Left ventricle myocardium inferior (tissue), 1 donor: ENCODE measurements around the gene SYNDIG1L. TPM values are rescaled to one million over a fixed set of nuclear protein-coding genes. Genes with fewer than 3 reads are reported as not detected.

ENCODE experiments used
- DNase-seq: peaks from one replicate; pipeline ENCODE4 v3.0.0-alpha.2; 2020
- H3K27ac ChIP-seq: fragments of 200-600 bp; replicated peaks from 2 replicates; pipeline ENCODE4 v1.8.0; 2021
- H3K27me3 ChIP-seq: fragments of 200-600 bp; 2 replicates; pipeline ENCODE4 v1.8.0; 2021; ENCODE audit warnings: low read depth
- H3K36me3 ChIP-seq: fragments of 200-600 bp; 2 replicates; pipeline ENCODE4 v1.8.0; 2021
- H3K4me1 ChIP-seq: fragments of 200-600 bp; 2 replicates; pipeline ENCODE4 v1.8.0; 2021
- H3K4me3 ChIP-seq: fragments of 200-600 bp; 2 replicates; pipeline ENCODE4 v1.8.0; 2021; ENCODE audit warnings: mild to moderate bottlenecking, moderate library complexity
- H3K9me3 ChIP-seq: fragments of 200-600 bp; replicated peaks from 2 replicates; pipeline ENCODE4 v1.8.0; 2021
- intact Hi-C: fragments of 100-400 bp; cut with micrococcal nuclease; formaldehyde crosslinking; loops from one replicate; pipeline ENCODE4 v1.11.0; 2022
- total RNA-seq: library from RNA; stranded (reverse); fragmentation: NEBNext Ultra II Directional; extraction: Animal tissue kit (Norgen Biotek cat#: 25700); gene quantifications from one replicate; pipeline ENCODE4 v1.2.1, GENCODE V29; 2021
- TF ChIP-seq, protein P1 (sequence below): fragments of 200-600 bp; IDR thresholded peaks from 2 replicates; pipeline ENCODE4 v1.8.0; 2021; ENCODE audit warnings: antibody characterized with exemption, mild to moderate bottlenecking, borderline replicate concordance
- donor health status: DM: no; HTN: yes; CAD: no; lungs with severe emphysema.

The SYNDIG1L gene
- total RNA-seq, 1 donor from 2014 or later = 0.11 TPM

DNA sequence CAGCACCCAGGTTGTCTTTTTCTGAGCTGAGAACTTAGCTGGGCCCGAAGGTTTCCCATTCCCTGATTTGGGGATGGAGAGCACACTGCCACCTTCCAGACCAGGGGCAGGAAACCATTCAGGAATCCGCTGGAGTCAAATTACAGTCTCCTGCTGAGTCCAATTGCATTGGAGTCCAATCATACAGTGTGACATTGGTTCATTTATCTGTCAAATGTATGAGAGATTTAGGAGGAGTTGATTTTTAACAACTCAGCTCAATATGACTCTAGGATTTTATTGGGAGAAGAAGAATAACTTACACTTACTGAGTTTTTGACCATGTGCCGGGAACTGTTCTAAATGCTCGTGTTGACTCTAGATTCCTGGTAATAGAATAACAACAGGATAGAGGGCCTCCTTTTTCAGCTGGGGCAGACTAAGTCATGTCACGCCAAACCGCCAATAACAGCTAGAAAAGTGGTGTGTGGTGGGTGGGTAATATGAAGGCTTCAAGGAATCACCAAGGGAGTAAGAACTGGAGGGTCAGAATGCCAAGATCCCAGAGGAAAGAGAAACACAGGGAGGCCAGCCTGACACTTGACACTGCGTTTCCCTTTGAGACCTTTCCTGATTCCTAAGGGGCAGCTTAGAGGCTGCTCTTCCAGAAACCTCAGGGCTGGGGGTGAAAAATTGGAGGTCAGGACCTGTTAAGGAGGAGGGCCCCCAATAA lies 11.5 kb downstream of the SYNDIG1L start:
- intact Hi-C loops = no loop called here
- H3K27ac ChIP-seq = no peak overlapping the region
- TF ChIP-seq, protein P1, sequence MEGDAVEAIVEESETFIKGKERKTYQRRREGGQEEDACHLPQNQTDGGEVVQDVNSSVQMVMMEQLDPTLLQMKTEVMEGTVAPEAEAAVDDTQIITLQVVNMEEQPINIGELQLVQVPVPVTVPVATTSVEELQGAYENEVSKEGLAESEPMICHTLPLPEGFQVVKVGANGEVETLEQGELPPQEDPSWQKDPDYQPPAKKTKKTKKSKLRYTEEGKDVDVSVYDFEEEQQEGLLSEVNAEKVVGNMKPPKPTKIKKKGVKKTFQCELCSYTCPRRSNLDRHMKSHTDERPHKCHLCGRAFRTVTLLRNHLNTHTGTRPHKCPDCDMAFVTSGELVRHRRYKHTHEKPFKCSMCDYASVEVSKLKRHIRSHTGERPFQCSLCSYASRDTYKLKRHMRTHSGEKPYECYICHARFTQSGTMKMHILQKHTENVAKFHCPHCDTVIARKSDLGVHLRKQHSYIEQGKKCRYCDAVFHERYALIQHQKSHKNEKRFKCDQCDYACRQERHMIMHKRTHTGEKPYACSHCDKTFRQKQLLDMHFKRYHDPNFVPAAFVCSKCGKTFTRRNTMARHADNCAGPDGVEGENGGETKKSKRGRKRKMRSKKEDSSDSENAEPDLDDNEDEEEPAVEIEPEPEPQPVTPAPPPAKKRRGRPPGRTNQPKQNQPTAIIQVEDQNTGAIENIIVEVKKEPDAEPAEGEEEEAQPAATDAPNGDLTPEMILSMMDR = no peak
- peaks cover 81% of the 10 kb centered on the region for H3K27me3 ChIP-seq
- no peak overlapping the region for H3K4me3 ChIP-seq
- no peaks in the 10 kb centered on the region for H3K36me3 ChIP-seq
- H3K9me3 ChIP-seq = no peaks in the 10 kb centered on the region
- H3K4me1 ChIP-seq = no peaks in the 10 kb centered on the region
- DNase-seq = no peak

DNA sequence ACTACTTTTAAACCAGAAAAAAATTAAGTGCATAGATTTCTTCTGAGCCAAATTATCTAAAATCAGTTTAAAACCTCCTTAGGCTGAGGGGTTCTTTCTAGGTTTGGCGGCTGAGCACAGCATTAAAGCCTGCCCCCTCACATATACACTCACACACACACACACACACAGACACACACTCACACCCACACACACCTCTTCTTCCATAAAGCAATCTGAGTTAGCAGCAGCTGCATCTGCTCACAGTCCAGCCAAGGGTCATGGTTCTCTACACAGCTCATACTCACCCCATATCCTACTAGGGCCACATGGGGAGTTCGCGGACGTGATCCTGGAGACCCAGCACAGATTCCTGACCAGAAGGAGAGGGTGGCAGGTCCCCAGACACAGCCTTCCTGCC lies 12.4 kb downstream of the SYNDIG1L start:
- Histone ChIP-seq H3K4me3 (no peak overlapping the region), H3K27me3 (peaks cover 79% of the 10 kb centered on the region), H3K27ac (no peak overlapping the region), H3K36me3 (no peaks in the 10 kb centered on the region), H3K4me1 (no peaks in the 10 kb centered on the region), H3K9me3 (no peaks in the 10 kb centered on the region)
- DNase-seq = no peak
- intact Hi-C loops = no loop called here
- TF ChIP-seq, protein P1 = no peak

DNA sequence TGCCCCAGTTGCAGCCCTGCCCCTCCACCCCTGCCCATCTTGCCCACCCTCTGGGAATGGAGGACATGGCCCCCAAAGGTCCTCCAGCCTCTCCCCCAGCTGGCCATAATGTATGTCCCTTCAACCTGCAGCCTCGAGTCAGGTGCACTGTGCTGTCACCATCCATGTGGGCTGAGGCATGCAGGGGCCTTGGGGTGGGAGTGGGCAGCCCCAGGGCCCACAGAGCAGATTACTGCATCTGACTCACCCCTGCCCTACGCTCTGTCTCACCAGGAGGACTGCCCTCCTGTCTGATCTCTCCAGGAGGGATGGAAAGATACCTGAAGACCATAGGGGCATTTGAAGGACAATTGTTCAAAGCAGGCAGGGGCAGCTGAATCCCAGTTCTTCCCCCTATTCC lies 13.3 kb downstream of the SYNDIG1L start:
- H3K4me1 ChIP-seq = no peaks in the 10 kb centered on the region
- H3K9me3 ChIP-seq = no peaks in the 10 kb centered on the region
- H3K27me3 ChIP-seq = peaks cover 70% of the 10 kb centered on the region
- TF ChIP-seq, protein P1 = no peak
- H3K4me3 ChIP-seq = no peak overlapping the region
- intact Hi-C loops = no loop called here
- H3K36me3 ChIP-seq = no peaks in the 10 kb centered on the region
- no peak overlapping the region for H3K27ac ChIP-seq
- no peak for DNase-seq

DNA sequence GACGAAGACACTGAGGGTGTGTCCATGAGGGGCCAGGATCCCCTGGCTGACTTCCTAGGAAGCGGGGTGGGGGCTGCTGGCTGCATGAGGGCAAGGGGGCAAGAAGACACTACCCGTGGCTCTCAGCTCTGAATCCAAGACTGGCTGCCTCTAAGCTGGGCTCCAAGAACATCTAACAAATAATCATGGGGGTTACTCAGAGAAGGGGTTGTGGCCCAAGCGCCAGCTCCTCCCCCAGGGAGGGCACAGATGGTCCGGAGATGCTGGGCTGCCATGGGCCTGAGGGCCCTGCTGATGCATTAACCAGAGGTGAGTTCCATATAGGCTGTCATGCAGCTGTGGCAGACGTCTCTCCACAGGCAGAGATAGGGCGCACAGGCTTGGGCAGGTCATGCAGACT lies 14.3 kb downstream of the SYNDIG1L start:
- no peak overlapping the region for H3K27ac ChIP-seq
- peaks cover 66% of the 10 kb centered on the region for H3K27me3 ChIP-seq
- TF ChIP-seq, protein P1 = no peak
- no peak overlapping the region for H3K4me3 ChIP-seq
- H3K36me3 ChIP-seq = no peaks in the 10 kb centered on the region
- DNase-seq = no peak
- no peaks in the 10 kb centered on the region for H3K4me1 ChIP-seq
- no peaks in the 10 kb centered on the region for H3K9me3 ChIP-seq
- intact Hi-C loops = no loop called here

DNA sequence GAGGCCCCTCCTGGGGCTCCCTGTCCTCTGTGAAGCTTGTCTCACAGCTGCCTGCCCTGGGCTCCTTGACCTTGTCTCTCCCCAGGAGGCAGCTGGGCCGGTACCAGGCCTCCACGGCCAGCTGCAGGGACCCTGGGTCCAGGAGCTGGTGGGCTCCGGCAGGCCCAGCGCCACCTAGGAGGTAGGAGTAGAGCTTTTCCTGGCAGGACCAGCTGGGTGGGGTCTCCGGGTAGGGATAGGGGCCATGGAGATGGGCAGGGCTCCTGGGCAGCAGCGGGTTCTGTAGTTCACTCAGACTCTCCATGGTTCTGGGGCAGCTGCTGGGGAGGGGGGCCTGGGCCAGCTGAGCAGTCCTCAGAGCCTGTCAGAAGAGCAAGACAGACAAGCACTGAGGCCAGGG lies 16.6 kb downstream of the SYNDIG1L start:
- intact Hi-C loops = no loop called here
- H3K27ac ChIP-seq = no peak overlapping the region
- no peak overlapping the region for H3K4me3 ChIP-seq
- DNase-seq = no peak
- no peaks in the 10 kb centered on the region for H3K9me3 ChIP-seq
- peaks cover 67% of the 10 kb centered on the region for H3K27me3 ChIP-seq
- no peaks in the 10 kb centered on the region for H3K36me3 ChIP-seq
- no peaks in the 10 kb centered on the region for H3K4me1 ChIP-seq
- TF ChIP-seq, protein P1 = no peak
